Esophagus squamous epithelium (tissue), 5 donors: ENCODE results near the gene CYP2A13. TPM values are rescaled to one million over a fixed set of nuclear protein-coding genes. Genes with fewer than 3 reads are reported as not detected.

Experiments used
- DNase-seq: peaks from one replicate; lab custom pipeline; 2025; lab: John Stamatoyannopoulos, UW
- H3K27ac ChIP-seq, 4 donors: fragments of 200-600 bp; sonication (generic); one replicate each; pipeline ENCODE4 v1.5.1; 2016 to 2019; ENCODE audit warnings: mild to moderate bottlenecking in 1 of 4
- H3K27me3 ChIP-seq, 4 donors: fragments of 200-600 bp; sonication (generic); 1 replicate in 3 of 4; 2 replicates in 1 of 4; pipeline versions ENCODE4 v1.5.1 to v1.6.0; 2017 to 2021; ENCODE audit warnings: antibody characterized with exemption in 1 of 4
- H3K36me3 ChIP-seq, 3 donors: fragments of 200-600 bp; sonication (generic); one replicate each; pipeline ENCODE4 v1.5.1; 2016 to 2019
- H3K4me1 ChIP-seq, 3 donors: fragments of 200-600 bp; sonication (generic); one replicate each; pipeline ENCODE4 v1.5.1; 2017 to 2019
- H3K4me3 ChIP-seq, 4 donors: fragments of 200-600 bp; sonication (generic); 1 replicate in 3 of 4; 2 replicates in 1 of 4; pipeline ENCODE4 v1.5.1; 2016 to 2019; ENCODE audit warnings: mild to moderate bottlenecking in 2 of 4, moderate library complexity in 1 of 4
- H3K9me3 ChIP-seq, 3 donors: fragments of 200-600 bp; sonication (generic); one replicate each; pipeline ENCODE4 v1.5.1; 2016 to 2019
- CTCF ChIP-seq, 6 experiments: fragments of 450-650 bp in 4 of 6; fragments of 200-600 bp in 2 of 6; sonication (generic) in 2 of 6; IDR thresholded peaks; one replicate each; pipeline ENCODE4 v1.5.1; 2016 to 2019; ENCODE audit warnings: antibody characterized with exemption in 6 of 6, mild to moderate bottlenecking in 4 of 6, moderate library complexity in 4 of 6
- POLR2A ChIP-seq, 4 donors: fragments of 450-650 bp; IDR thresholded peaks; one replicate each; pipeline ENCODE4 v1.6.1; 2017; ENCODE audit warnings: antibody characterized with exemption in 4 of 4, mild to moderate bottlenecking in 4 of 4, moderate library complexity in 3 of 4
- WGBS, 2 donors: methylation state at CpG; one replicate each; pipeline ENCODE4 v1.1.5; 2018; 5-methylcytosine and 5-hydroxymethylcytosine counted together
- intact Hi-C: fragments of 100-400 bp; cut with DNase I; formaldehyde crosslinking; loops from one replicate; pipeline ENCODE4 v1.15.0; 2022
- total RNA-seq, 4 donors: library from RNA; depleted of rRNA; stranded (reverse); fragments of >200 nt; gene quantifications; one replicate each; pipeline ENCODE4 v1.1.0, GENCODE V29; 2016
- donor health status: DM: yes; HTN: yes; CAD: no.

CYP2A13 gene
- total RNA-seq, 4 donors from 2014 or later: not detected

DNA sequence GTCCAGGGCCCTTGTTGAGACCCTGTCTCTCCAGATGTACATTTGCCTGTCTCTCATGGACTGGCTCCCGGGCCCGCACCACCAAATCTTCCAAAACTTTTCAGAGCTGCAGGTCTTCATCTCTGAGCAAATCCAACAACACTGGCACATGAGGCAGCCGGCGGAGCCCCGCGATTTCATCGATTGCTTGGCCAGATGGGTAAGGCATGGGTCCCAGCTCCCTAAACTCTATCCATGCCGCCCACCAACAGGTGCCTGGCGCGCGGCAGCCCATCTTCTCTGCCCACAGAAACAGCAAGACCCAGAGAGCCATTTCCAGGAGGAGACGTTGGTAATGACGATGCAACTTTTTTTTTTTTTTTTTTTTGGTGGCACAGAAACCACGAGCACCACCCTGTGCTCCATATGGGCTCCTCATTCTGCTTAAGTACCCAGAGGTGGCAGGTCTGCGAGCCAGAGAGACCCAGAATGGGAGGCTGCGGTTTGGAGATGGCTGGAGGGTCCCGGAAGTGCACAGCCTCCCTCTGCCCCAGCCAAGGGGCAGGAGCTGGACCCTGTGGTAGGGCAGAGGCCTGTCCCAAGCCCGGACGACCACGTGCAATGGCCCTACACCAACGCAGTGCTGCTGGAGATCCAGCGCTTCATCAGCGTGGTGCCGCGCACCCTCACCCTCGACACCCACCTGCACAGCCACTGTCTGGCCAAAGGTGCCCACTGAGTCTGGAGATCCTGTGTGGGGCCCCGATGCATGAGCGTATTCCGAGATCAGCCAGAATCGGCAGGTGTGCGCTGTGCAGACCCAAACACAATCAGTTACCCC, 48.6 kb downstream of the CYP2A13 start:
- TF ChIP-seq CTCF (IDR thresholded peaks at IDR 0.05): no peak
- no peak for TF ChIP-seq POLR2A (IDR thresholded peaks at IDR 0.05)
- DNase-seq: no peak
- H3K36me3 ChIP-seq: no peaks in the 10 kb centered on the region
- no peaks in the 10 kb centered on the region for H3K9me3 ChIP-seq
- WGBS, 2 donors: 94% methylated on average over 21 to 27 of the region's 31 CpGs
- peak overlapping the region in 1 of 4 donors; percentile 82 for H3K27ac ChIP-seq
- peaks cover 0 to 45% (median 0%) of the 10 kb centered on the region in 3 donors for H3K4me1 ChIP-seq
- no peaks in the 10 kb centered on the region for H3K27me3 ChIP-seq
- intact Hi-C loops: loop anchor here (10.0 kb wide), 1 partner anchor 472 kb away; no protein-coding TSS in a partner anchor
- peak overlapping the region in 2 of 4 donors; percentile 51 for H3K4me3 ChIP-seq

DNA sequence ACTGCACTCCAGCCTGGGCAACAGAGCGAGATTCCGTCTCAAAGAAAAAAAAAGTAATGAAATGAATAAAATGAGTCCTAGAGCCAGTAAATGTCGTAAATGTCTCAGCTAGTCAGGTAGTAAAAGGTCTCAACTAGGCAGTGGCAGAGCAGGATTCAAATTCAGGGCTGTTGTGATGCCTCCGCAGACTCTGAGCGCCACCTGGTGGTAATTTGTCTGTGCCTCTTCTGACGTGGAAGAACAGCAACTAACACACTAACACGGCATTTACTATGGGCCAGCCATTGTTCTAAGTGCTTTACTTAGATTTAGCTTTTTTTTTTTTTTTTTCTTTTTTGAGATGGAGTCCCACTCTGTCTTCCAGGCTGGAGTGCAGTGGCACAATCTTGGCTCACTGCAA, 56.2 kb downstream of the CYP2A13 start:
- TF ChIP-seq CTCF (IDR thresholded peaks at IDR 0.05) (peak; percentile 78 to 91 (median 86)), POLR2A (IDR thresholded peaks at IDR 0.05) (no peak)
- DNase-seq: peak; percentile 15
- no peak overlapping the region for H3K27ac ChIP-seq
- no peak overlapping the region for H3K4me3 ChIP-seq
- H3K4me1 ChIP-seq: peaks cover 0 to 9% (median 0%) of the 10 kb centered on the region in 3 donors
- no peaks in the 10 kb centered on the region for H3K9me3 ChIP-seq
- intact Hi-C loops: loop anchor here (5.0 kb wide), 1 partner anchor 172 kb away; no protein-coding TSS in a partner anchor
- no peaks in the 10 kb centered on the region for H3K36me3 ChIP-seq
- 20 to 30% methylated on average over 7 of the region's 7 CpGs for WGBS, 2 donors
- H3K27me3 ChIP-seq: peaks cover 0 to 15% (median 0%) of the 10 kb centered on the region in 4 donors

Other genes with a start within 250 kb of the CYP2A13 start
- gene CYP2A6, start 238.0 kb upstream of the CYP2A13 start, total RNA-seq: not detected
- gene CYP2A7, start 206.2 kb upstream of the CYP2A13 start, total RNA-seq: not detected
- not detected for gene CYP2B6, start 97.2 kb upstream of the CYP2A13 start, total RNA-seq
- 1 to 10 TPM in 1 of 4 donors, under 1 TPM in 1, not detected in 2; 0.19 to 1.6 TPM for gene CYP2F1, start 26.0 kb downstream of the CYP2A13 start, total RNA-seq
- 10 to 100 TPM; 12.4 to 20.3 (median 15.2) TPM for gene CYP2S1, start 104.8 kb downstream of the CYP2A13 start, total RNA-seq
- gene AXL, start 130.8 kb downstream of the CYP2A13 start, total RNA-seq: 10 to 100 TPM in 2 of 4 donors, 1 to 10 TPM in 2; 5.3 to 40.2 (median 17.3) TPM
- 100 to 1,000 TPM in 3 of 4 donors, 10 to 100 TPM in 1; 98.1 to 127 (median 113) TPM for gene HNRNPUL1, start 175.9 kb downstream of the CYP2A13 start, total RNA-seq
- 10 to 100 TPM in 3 of 4 donors, 1 to 10 TPM in 1; 9.4 to 19.5 (median 14.7) TPM for gene CCDC97, start 221.7 kb downstream of the CYP2A13 start, total RNA-seq